ENCODE measurements around the gene SYNGR2.

Gene SYNGR2

DNA sequence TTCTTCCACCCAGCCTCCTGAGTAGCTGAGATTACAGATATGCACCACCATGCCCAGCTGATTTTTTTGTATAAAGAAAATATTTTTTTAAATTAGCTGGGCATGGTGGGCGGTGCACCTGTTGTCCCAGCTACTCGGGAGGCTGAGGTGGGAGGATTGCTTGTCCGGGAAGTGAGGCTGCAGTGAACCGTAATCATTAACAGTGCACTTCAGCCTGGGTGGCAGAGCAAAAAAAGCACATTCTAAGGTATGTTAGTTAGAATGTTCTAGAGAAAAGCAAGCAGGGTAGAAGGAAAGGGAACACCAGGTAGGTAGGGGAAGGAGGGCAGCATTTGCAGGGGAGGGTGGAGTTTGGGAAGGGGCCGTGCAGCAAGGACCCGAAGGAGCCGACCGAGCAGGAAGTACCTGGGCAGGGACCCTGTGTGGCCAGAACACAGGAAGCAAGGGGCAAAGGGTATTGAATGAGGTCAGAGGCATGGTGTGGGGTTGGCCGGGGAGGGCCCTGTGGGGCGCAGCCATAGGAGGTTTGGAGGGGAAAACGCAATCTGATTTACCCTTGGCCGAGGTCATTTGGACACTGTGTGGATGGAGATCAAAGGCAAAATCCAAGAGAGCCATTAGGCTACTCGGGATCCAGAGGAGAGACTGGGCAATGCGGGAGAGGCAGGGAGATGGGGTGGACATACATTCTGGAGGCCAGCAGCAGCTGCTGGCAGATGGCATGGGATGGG, 19.9 kb upstream of the SYNGR2 start:
- no peaks in the 10 kb centered on the region for H3K36me3 ChIP-seq (ENCODE audit: control insufficient read depth in 2 of 2, insufficient read depth in 1 of 2, low read length in 2 of 2)
- ChIA-PET POLR2A (interaction anchor here (1.2 to 1.3 kb wide), 2 partner anchors 8 to 13 kb away, joined by 4 to 8 read pairs; no protein-coding TSS in a partner anchor), CTCF (interaction anchor here (1.5 kb wide), 1 partner anchor 212 kb away, joined by 4 read pairs; no protein-coding TSS in a partner anchor)
- peaks cover 4% of the 10 kb centered on the region for H3K4me1 ChIP-seq (ENCODE audit: control insufficient read depth, insufficient read depth, low read length)
- TF ChIP-seq ZNF664 (tag by site-specific recombination; IDR thresholded peaks at IDR 0.05) (no peak), GLIS2 (tag by site-specific recombination; IDR thresholded peaks at IDR 0.05) (0 out of 2 replicates have a peak, but pooled peaks have one; percentile 21)
- no peak overlapping the region for H3K4me3 ChIP-seq (ENCODE audit: low read depth, low read length)
- no peaks in the 10 kb centered on the region for H3K9me3 ChIP-seq (ENCODE audit: control insufficient read depth, insufficient read depth, low read depth, low read length)
- no peak overlapping the region for H3K27ac ChIP-seq (ENCODE audit: extremely low read depth, low read depth, low read length)

DNA sequence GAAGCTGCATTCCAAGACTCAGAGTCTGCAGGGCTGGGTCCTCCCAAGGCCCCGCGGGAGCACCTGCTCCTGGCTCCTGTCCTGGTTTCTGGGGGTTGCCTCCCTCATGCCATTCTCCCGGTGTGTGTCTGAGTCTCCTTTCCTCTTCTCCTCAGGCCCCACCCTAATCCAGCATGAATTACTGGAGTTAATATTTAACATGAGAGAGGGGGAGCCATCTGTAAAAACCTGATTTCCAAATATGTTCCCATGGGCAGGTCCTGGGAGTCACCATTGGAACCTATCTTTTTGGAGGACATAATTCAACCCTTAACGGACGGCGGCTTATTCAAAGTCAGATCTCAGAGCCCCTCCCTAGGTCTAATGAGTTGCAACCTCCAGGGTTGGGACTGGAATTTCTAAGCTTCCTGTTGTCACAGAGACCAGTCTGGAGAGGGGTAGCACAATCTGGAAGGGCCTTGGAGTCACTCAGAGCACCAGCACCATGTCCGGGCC, 16.8 kb upstream of the SYNGR2 start:
- Histone ChIP-seq H3K4me3 (ENCODE audit: low read depth, low read length) (no peak overlapping the region), H3K36me3 (ENCODE audit: control insufficient read depth in 2 of 2, insufficient read depth in 1 of 2, low read length in 2 of 2) (no peaks in the 10 kb centered on the region), H3K9me3 (ENCODE audit: control insufficient read depth, insufficient read depth, low read depth, low read length) (no peaks in the 10 kb centered on the region), H3K27ac (ENCODE audit: extremely low read depth, low read depth, low read length) (no peak overlapping the region), H3K4me1 (ENCODE audit: control insufficient read depth, insufficient read depth, low read length) (no peaks in the 10 kb centered on the region)
- POLR2A ChIA-PET: interaction anchor here (0.6 to 0.7 kb wide), 2 partner anchors 25 to 402 kb away, joined by 3 to 9 read pairs; no protein-coding TSS in a partner anchor
- CTCF ChIA-PET: interaction anchor here (0.7 to 3.5 kb wide), 6 partner anchors 10 to 36 kb away, joined by 4 to 11 read pairs (median 5); no protein-coding TSS in a partner anchor
- TF ChIP-seq ZNF335 (tag by site-specific recombination; conservative IDR thresholded peaks at IDR 0.05) (peak; percentile 59), SCRT2 (tag by site-specific recombination; IDR thresholded peaks at IDR 0.05) (no peak), ZNF404 (tag by site-specific recombination; IDR thresholded peaks at IDR 0.05) (no peak), ZNF146 (tag by site-specific recombination; IDR thresholded peaks at IDR 0.05) (no peak), OSR2 (tag by site-specific recombination; IDR thresholded peaks at IDR 0.05) (no peak), PRDM10 (tag by site-specific recombination; IDR thresholded peaks at IDR 0.05) (peak; percentile 32; the same call in 1 of the 2 replicates), SP7 (tag by site-specific recombination; IDR thresholded peaks at IDR 0.05) (no peak)

DNA sequence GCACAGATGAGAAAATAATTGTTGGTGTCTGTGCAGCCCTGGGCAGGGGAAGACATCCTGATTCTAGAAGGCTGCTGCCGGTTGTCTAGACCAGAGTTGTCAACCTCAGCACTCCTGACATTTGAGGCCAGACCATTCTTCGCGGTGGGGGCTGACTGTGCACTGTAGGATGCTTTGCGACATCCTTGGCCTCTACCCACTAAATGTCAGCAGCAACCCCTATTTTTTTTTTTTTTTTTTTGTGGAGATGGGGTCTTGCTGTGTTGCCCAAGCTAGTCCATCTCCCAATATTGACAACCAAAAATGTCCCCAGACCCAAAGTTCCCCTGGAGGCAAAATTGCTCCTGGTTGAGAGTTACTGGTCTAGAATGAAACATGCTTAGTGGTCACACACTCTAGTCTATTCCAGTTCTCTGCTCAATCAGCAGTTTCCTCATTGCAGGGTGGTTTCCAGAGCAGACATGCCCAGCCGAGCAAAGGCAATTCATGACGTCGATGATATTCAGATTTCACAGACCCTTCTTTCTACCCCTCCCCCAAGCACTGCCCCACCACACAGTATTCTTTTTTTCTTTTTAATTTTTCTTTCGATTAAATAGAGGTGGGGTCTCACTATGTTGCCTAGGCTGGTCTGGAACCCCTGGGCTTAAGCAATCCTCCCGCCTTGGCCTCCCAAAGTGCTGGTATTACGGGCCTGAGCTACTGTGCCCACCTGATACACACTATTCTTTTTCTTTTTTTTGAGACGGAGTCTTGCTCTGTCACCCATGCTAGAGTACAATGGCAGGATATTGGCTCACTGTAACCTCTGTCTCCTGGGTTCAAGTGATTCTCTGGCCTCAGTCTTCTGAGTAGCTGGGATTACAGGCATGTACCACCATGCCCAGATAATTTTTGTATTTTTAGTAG, 13.2 kb upstream of the SYNGR2 start:
- Histone ChIP-seq H3K4me3 (ENCODE audit: low read depth, low read length) (no peak overlapping the region), H3K27ac (ENCODE audit: extremely low read depth, low read depth, low read length) (no peak overlapping the region), H3K9me3 (ENCODE audit: control insufficient read depth, insufficient read depth, low read depth, low read length) (no peaks in the 10 kb centered on the region), H3K36me3 (ENCODE audit: control insufficient read depth in 2 of 2, insufficient read depth in 1 of 2, low read length in 2 of 2) (no peaks in the 10 kb centered on the region), H3K4me1 (ENCODE audit: control insufficient read depth, insufficient read depth, low read length) (no peaks in the 10 kb centered on the region)
- ChIA-PET POLR2A (interaction anchor here (1.0 kb wide), 1 partner anchor 15 kb away, joined by 4 read pairs; no protein-coding TSS in a partner anchor), CTCF (interaction anchor here (1.2 kb wide), 1 partner anchor 19 kb away, joined by 3 read pairs; no protein-coding TSS in a partner anchor)
- TF ChIP-seq ZNF585B (tag by site-specific recombination; IDR thresholded peaks at IDR 0.05) (no peak), ZNF121 (tag by site-specific recombination; IDR thresholded peaks at IDR 0.05) (0 out of 2 replicates have a peak, but pooled peaks have one; percentile 27), SCRT1 (tag by site-specific recombination; IDR thresholded peaks at IDR 0.05; ENCODE audit: borderline replicate concordance) (no peak), ZBTB17 (tag by site-specific recombination; IDR thresholded peaks at IDR 0.05) (peak; percentile 88), KLF8 (tag by site-specific recombination; IDR thresholded peaks at IDR 0.05) (no peak), IKZF3 (tag by site-specific recombination; IDR thresholded peaks at IDR 0.05) (no peak), ZBTB20 (tag by site-specific recombination; IDR thresholded peaks at IDR 0.05) (no peak), PRDM1 (tag by site-specific recombination; IDR thresholded peaks at IDR 0.05) (no peak), ZFP3 (tag by site-specific recombination; IDR thresholded peaks at IDR 0.05; ENCODE audit: low read depth) (no peak), GLIS2 (tag by site-specific recombination; IDR thresholded peaks at IDR 0.05) (no peak), SCRT2 (tag by site-specific recombination; IDR thresholded peaks at IDR 0.05) (no peak), ZNF112 (tag by site-specific recombination; IDR thresholded peaks at IDR 0.05) (no peak), EGR2 (tag by site-specific recombination; IDR thresholded peaks at IDR 0.05; ENCODE audit: low read depth) (no peak), MEIS1 (CRISPR knock-in tag; IDR thresholded peaks at IDR 0.05; ENCODE audit: borderline replicate concordance) (no peak), PRDM10 (tag by site-specific recombination; IDR thresholded peaks at IDR 0.05) (peak; percentile 97)

All from HEK293 (cell line).